Measurements from ENCODE around the gene KLHL10. TPM values are rescaled to one million over a fixed set of nuclear protein-coding genes. Genes with fewer than 3 reads are reported as not detected.
A peak's percentile ranks its signal among the peaks of the same experiment; 100 is the strongest.

Gene KLHL10
- total RNA-seq, 2 experiments from 2014 or later, result not detected

DNA sequence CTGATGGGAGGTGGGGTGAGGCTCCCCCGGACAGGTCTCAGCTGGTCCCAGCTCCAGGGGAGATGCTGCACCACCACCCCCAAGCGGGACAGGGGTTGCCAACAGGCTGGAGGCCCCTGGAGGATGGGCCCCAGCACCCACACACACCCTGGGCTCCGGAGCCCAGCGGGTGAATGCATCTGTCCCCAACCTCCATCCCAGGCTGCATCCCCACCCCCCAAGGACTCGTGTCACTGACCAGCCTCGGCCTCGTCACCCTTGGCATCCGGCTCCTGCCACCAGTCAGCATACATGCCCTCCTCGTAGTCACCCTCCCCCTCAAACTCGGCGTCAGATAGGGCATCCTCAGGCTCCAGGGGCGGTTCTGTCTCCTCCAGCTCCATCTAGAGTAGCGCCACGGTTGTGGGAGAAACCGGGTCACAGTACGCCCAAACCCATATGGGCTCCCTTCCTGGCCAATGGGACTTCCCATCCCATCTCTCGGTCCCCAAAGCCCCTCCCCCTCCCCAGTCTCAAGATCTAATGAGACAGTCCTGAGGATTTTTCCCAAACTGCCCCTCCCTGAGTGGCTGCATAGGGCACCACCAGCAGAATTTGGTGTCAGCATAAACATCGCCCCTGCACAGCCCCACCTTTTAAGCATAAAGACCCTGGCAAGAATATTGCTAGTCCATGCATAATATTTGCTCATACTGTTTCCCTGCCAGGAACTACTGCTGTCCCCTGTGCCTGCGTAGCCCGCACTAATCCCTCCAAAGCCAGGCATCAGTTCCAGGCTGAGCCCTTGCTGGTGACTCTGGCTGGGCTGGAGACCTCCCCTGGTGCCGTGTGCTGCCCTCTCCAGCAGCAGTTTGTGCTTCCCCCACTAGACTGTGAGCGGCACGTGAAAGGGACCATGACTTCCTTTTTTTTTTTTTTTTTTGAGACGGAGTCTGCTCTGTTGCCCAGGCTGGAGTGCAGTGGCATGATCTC is 34.3 kb upstream of the KLHL10 start:
- Mint-ChIP-seq H3K27ac (no peak overlapping the region), H3K4me1 (peaks cover 11% of the 10 kb centered on the region), H3K36me3 (ENCODE audit: low read depth) (no peaks in the 10 kb centered on the region), H3K27me3 (no peaks in the 10 kb centered on the region), H3K9me3 (no peaks in the 10 kb centered on the region), H3K4me3 (no peak overlapping the region)
- DNase-seq, result no peak
- ChIA-PET CTCF (interaction anchor here (1.6 kb wide), 1 partner anchor 60 kb away, joined by 5 read pairs; no protein-coding TSS in a partner anchor), POLR2A (no interaction called here)

DNA sequence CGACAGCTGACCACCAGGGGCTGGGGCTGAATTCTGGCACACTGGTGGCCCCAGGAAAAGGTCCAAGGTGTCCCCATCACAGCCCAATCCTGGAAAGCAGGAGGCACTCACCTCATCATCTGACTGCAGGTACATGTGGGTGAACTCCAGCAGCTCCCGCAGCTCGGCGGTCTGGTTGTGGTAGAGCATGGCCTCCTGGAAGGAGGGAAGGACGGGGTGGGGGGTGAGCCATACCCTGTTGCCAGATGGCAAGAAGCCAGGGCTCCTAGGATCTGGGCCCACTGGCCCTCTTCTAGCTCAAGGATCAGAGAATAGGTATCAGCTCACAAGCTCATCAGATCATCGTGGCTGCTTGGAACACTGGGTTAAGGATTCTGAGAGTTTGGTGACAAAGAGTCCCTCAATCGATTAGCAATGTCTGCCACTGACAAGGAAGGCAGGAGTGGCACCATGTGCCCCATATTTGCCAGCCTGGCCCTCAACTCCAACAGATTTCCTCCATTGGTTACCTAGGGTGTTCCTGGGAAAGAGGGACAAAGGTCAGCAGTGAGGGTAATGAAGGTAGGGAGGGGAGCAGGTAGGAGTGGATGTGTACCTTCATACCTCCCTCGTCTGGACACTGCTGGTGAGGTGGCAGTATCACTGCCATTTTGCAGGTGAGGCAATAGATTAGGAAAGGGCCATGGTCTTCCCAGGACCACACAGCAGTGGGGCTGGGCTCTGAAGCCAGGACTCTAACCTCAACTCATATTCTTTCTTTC is 30.8 kb upstream of the KLHL10 start:
- H3K4me1 Mint-ChIP-seq, result peaks cover 8% of the 10 kb centered on the region
- H3K36me3 Mint-ChIP-seq (ENCODE audit: low read depth), result no peaks in the 10 kb centered on the region
- ChIA-PET POLR2A (no interaction called here), CTCF (interaction anchor here (0.6 kb wide), 1 partner anchor 110 kb away, joined by 5 read pairs; no protein-coding TSS in a partner anchor)
- H3K27me3 Mint-ChIP-seq, result peaks cover 5% of the 10 kb centered on the region
- no peak for DNase-seq
- H3K4me3 Mint-ChIP-seq, result no peak overlapping the region
- no peaks in the 10 kb centered on the region for H3K9me3 Mint-ChIP-seq
- H3K27ac Mint-ChIP-seq, result no peak overlapping the region

DNA sequence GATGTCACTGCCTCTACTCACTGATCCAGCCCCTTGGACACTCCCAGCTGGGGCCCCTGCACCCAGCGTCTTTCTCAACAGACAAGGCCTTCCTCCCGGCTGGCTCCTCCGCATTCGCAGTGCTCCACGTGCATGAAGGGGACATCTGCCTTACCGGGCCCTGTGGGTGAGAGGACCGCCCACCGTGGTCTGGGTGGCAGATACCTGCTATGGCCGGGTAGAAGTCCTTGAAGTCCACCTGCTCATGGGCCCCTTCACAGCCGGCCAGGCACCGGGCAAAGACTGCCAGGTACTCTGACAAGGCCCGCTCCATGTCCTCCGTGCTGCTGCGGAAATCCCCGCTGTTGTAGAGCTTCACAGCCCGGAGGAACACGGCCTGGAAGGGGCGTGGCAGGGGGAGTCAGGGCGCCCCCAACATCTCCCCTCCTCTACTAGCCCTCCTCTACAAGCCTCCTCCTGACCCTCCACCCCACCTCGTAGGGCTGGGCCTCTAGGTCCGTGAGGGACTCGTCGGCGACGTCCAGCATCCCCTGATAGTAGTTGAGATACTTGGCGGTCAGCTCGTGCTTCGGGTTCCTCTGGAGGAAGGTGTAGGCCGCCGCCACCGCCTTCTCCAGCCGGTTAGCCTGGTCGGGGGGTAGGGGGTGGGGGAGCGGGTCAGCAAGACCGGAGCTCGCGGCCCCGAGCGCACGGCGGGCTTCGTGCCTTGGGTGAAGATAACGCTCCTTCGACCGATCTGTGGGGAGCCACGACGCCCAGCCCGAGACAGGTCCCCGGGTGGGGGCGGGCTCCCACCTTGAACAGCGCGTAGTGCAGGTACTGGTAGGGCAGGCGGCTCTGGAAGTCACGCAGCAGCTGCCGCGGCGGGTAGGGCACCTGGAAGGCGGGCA is 26.7 kb upstream of the KLHL10 start:
- CTCF ChIA-PET, result interaction anchor here (0.5 to 1.8 kb wide), 11 partner anchors 8 to 1735 kb away, joined by 3 to 7 read pairs (median 4); partner anchors contain the start of gene JUP
- POLR2A ChIA-PET, result no interaction called here
- H3K27ac Mint-ChIP-seq, result no peak overlapping the region
- peaks cover 18% of the 10 kb centered on the region for H3K27me3 Mint-ChIP-seq
- DNase-seq, result no peak
- H3K4me1 Mint-ChIP-seq, result peaks cover 12% of the 10 kb centered on the region
- H3K9me3 Mint-ChIP-seq, result no peaks in the 10 kb centered on the region
- H3K36me3 Mint-ChIP-seq (ENCODE audit: low read depth), result no peaks in the 10 kb centered on the region
- H3K4me3 Mint-ChIP-seq, result peak overlapping the region; percentile 55

DNA sequence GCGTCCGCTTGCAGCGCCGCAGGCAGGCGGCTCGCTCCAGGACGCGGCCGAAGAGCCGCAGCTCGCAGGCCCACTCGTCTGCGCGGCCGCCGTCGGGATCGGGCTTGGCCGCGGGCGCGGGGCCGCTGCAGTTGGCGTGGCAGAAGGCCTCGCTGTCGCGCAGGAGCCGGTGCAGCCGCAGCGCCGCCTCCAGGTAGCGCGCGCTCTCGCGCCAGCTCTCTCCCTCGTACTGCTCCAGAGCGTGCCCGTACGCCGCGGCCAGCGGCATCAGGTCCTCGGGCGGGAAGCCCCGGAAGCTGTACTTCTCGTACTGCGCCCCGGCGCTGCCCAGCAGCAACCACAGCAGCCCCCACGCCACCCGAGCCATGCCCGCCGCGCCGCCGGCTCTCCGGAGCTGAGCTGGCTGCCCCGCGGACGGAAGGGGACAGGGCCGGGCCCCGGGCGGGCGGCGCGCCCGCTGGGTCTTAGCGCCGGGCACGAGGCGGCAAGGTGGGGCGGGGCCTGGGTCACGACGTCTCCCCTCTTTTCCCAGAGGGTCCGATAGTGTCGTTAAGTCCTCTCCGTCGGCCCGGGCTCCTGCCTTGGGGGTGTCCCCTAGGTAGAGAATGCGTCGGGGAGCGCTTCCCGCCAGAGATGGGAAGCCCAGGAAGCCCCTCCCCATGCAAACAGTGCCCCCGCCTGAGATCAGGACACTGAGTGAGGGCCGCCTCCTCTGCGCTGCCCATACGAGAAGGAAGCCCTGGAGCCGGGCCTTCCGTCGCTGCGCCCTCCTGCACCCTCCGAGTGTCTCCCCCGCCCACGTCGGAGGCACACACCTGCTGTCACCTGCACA is 25.9 kb upstream of the KLHL10 start, which contains the start of gene P3H4:
Gene P3H4, minus strand, starts transcription at position 401 of the 832 bp plus-strand sequence. Its CDS starts 34 bp downstream, at position 367.
- H3K27ac Mint-ChIP-seq, result peak within 1 kb of the TSS; percentile 82
- H3K27me3 Mint-ChIP-seq, result peaks cover 18% of the 10 kb centered on the region
- CTCF ChIA-PET, result interaction anchor here (0.5 to 1.8 kb wide), 12 partner anchors 8 to 1736 kb away, joined by 3 to 7 read pairs (median 4); partner anchors contain the start of gene JUP
- H3K4me3 Mint-ChIP-seq, result peak within 1 kb of the TSS; percentile 78
- H3K36me3 Mint-ChIP-seq (ENCODE audit: low read depth), result no peaks in the 10 kb centered on the region
- H3K4me1 Mint-ChIP-seq, result peaks cover 12% of the 10 kb centered on the region
- POLR2A ChIA-PET, result no interaction called here
- DNase-seq, result peak; percentile 73
- H3K9me3 Mint-ChIP-seq, result no peaks in the 10 kb centered on the region

DNA sequence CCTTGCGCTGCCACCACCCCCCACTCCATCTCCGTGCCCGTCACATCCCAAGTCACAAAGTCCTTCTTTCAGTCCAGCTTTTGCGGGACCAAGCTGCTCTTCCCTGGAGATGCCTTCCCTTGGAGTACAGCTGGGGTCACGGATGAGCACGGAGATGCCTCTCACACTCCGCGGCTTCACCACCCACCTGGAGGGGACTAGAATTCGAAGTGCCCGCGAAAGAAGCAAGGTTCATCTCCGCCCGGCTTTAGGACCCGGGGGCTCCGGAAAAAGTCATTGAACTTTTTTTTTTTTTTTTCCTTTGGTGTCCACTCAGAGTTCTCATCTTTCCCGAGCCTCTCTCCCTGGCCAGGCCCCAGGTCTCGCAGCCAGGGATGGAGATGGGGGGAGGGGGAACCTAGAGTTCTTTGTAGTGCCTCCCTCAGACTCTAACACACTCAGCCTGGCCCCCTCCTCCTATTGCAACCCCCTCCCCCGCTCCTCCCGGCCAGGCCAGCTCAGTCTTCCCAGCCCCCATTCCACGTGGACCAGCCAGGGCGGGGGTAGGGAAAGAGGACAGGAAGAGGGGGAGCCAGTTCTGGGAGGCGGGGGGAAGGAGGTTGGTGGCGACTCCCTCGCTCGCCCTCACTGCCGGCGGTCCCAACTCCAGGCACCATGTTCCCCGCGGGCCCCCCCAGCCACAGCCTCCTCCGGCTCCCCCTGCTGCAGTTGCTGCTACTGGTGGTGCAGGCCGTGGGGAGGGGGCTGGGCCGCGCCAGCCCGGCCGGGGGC is 25.1 kb upstream of the KLHL10 start, which contains the start of gene FKBP10:
Gene FKBP10, plus strand, starts transcription at position 624 of the 771 bp plus-strand sequence. Its CDS starts 31 bp downstream, at position 655.
- Mint-ChIP-seq H3K9me3 (no peaks in the 10 kb centered on the region), H3K27ac (peak within 1 kb of the TSS; percentile 82), H3K4me3 (peak within 1 kb of the TSS; percentile 78), H3K27me3 (peaks cover 18% of the 10 kb centered on the region), H3K4me1 (peaks cover 12% of the 10 kb centered on the region), H3K36me3 (ENCODE audit: low read depth) (no peaks in the 10 kb centered on the region)
- POLR2A ChIA-PET, result no interaction called here
- peak; percentile 31 for DNase-seq
- CTCF ChIA-PET, result interaction anchor here (0.6 to 1.8 kb wide), 8 partner anchors 10 to 525 kb away, joined by 3 to 7 read pairs (median 4); no protein-coding TSS in a partner anchor

DNA sequence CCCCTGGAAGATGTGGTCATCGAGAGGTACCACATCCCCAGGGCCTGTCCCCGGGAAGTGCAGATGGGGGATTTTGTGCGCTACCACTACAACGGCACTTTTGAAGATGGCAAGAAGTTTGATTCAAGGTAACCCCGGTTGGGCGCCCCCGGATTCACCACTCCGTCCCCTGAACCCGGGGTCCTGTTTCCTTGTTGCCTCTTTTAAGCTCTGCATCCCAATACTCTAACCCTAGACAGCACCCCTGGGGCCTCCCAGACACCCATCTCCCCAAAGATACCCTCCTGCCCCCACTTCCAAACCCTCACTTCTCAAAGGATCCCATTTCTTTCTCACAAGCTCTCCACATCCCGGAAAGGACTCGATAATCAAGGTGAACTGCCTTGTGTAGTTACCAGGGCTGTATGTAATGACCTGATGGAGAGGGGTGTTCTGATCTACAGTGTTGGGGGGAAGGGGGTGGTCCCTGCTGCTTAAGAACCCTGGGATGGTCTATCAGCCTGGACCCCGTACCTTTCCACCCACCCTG is 24.4 kb upstream of the KLHL10 start:
- H3K4me3 Mint-ChIP-seq, result peak overlapping the region; percentile 31
- H3K36me3 Mint-ChIP-seq (ENCODE audit: low read depth), result no peaks in the 10 kb centered on the region
- no peak for DNase-seq
- CTCF ChIA-PET, result no interaction called here
- no peaks in the 10 kb centered on the region for H3K9me3 Mint-ChIP-seq
- H3K27ac Mint-ChIP-seq, result no peak overlapping the region
- POLR2A ChIA-PET, result no interaction called here
- peaks cover 18% of the 10 kb centered on the region for H3K27me3 Mint-ChIP-seq
- peaks cover 12% of the 10 kb centered on the region for H3K4me1 Mint-ChIP-seq

DNA sequence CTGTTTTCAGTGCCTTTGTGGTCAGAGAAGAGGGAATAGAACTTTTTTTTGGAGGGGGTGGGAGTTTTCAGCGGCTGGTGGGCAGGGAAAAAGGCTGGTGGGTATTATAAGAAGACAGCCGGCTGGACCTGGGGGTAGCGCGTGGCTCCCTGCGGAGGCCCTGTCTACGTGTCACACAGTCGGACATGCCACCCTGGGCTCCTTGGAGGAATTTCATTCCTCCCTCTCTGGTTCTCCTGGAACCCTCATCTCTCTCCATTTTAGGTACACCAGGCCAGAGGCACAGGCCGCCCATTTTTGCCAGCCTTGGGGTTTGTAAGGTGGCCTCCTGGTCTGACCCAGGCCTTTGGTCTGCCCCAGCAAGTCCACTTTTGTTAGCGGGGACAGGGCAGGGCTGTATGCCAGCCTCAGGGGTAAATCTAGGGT is 23.9 kb upstream of the KLHL10 start:
- Mint-ChIP-seq H3K4me3 (peak overlapping the region; percentile 31), H3K36me3 (ENCODE audit: low read depth) (no peaks in the 10 kb centered on the region), H3K9me3 (no peaks in the 10 kb centered on the region), H3K27me3 (peaks cover 18% of the 10 kb centered on the region), H3K4me1 (peaks cover 12% of the 10 kb centered on the region), H3K27ac (no peak overlapping the region)
- no peak for DNase-seq
- ChIA-PET CTCF (interaction anchor here (1.3 kb wide), 1 partner anchor 12 kb away, joined by 5 read pairs; no protein-coding TSS in a partner anchor), POLR2A (no interaction called here)

DNA sequence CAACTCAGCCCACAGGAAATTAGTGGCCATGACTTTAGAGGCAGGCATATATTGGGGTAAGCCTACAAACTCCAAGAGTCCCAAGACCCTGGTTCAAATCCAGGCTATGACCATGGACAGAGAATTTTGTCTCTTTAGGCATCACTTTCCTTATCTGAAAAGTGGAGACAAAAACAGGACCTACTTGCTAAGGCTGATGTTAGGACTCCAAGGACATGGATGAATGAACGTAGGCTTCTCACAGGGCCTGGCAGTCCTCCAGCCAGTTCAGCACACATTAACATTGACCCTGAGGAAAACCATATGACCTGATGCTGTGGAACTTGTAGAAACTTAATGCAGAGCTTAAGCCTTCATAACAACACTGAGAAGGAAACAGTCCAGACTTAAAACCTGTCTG is 23.4 kb upstream of the KLHL10 start:
- H3K27me3 Mint-ChIP-seq, result peaks cover 18% of the 10 kb centered on the region

DNA sequence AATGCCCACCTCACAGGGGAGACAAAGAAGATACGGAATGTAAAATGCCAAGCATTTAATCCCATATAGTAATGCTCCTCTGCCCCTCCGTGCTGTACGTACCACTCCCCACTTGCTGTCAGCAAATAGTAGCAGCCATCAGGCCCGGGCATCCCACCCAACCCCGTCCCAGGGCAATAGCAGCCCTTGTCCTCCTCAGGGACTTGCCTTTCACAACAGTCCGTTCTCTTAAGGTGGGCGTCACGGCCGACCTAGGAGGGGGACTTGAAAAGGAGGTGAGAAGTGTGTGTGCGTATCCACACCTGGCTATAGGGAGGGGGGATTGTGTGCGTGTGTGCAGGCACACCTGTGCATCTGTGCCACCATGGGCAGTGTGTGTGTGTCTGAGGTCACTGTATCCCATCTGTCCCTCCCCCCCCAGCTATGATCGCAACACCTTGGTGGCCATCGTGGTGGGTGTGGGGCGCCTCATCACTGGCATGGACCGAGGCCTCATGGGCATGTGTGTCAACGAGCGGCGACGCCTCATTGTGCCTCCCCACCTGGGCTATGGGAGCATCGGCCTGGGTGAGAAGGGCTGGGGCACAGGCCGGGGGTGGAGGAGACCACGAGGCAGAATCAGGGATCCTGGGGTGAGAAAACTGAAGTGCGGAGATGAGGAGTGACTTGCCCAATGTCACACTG is 20.8 kb upstream of the KLHL10 start:
- Mint-ChIP-seq H3K4me1 (peaks cover 8% of the 10 kb centered on the region), H3K9me3 (no peaks in the 10 kb centered on the region), H3K27me3 (peaks cover 13% of the 10 kb centered on the region), H3K27ac (no peak overlapping the region), H3K36me3 (ENCODE audit: low read depth) (no peaks in the 10 kb centered on the region), H3K4me3 (no peak overlapping the region)
- ChIA-PET CTCF (no interaction called here), POLR2A (no interaction called here)
- no peak for DNase-seq

More for the DNA sequence above, 23.4 kb upstream of the KLHL10 start:
- Mint-ChIP-seq H3K27ac (no peak overlapping the region), H3K4me3 (no peak overlapping the region), H3K9me3 (no peaks in the 10 kb centered on the region), H3K36me3 (ENCODE audit: low read depth) (no peaks in the 10 kb centered on the region), H3K4me1 (peaks cover 12% of the 10 kb centered on the region)
- DNase-seq, result no peak
- CTCF ChIA-PET, result interaction anchor here (1.3 to 1.5 kb wide), 2 partner anchors 12 to 13 kb away, joined by 5 to 6 read pairs; no protein-coding TSS in a partner anchor
- POLR2A ChIA-PET, result interaction anchor here (0.6 kb wide), 1 partner anchor 20 kb away, joined by 4 read pairs; no protein-coding TSS in a partner anchor

DNA sequence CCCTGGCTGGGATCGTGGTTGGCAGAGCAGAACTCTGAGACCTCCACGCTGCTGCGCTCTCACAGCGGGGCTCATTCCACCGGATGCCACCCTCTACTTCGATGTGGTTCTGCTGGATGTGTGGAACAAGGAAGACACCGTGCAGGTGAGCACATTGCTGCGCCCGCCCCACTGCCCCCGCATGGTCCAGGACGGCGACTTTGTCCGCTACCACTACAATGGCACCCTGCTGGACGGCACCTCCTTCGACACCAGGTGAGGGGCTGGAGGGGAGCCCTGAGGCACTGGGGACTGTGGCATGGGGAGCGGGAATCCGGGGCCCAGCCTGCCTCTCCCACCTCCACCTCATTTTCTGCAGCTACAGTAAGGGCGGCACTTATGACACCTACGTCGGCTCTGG is 19.6 kb upstream of the KLHL10 start:
- peaks cover 2% of the 10 kb centered on the region for H3K4me1 Mint-ChIP-seq
- H3K27me3 Mint-ChIP-seq, result peaks cover 8% of the 10 kb centered on the region
- no peaks in the 10 kb centered on the region for H3K36me3 Mint-ChIP-seq (ENCODE audit: low read depth)
- no peak overlapping the region for H3K27ac Mint-ChIP-seq
- H3K9me3 Mint-ChIP-seq, result no peaks in the 10 kb centered on the region
- CTCF ChIA-PET, result interaction anchor here (1.1 kb wide), 1 partner anchor 20 kb away, joined by 3 read pairs; no protein-coding TSS in a partner anchor
- no peak overlapping the region for H3K4me3 Mint-ChIP-seq
- DNase-seq, result no peak
- POLR2A ChIA-PET, result no interaction called here

All from activated CD4-positive, alpha-beta T cell treated with anti-CD3 and anti-CD28 coated beads, Interleukin-2, amount 10 ng/mL, durations not matched to agents 7 days and 5 days (primary cell).